Measurements from ENCODE around the gene ATP6V0C. TPM values are rescaled to one million over a fixed set of nuclear protein-coding genes. Genes with fewer than 3 reads are reported as not detected.
"Not testable (repeated sequence)": the region's sequence is repeated elsewhere in the genome, so short reads cannot be mapped to it uniquely, and the experiment has no call there.

Gene ATP6V0C
- total RNA-seq, 5 donors from 2014 or later (not counting 1 experiment from before 2014, with no cell fraction given) = 122 to 161 (median 128) TPM

DNA sequence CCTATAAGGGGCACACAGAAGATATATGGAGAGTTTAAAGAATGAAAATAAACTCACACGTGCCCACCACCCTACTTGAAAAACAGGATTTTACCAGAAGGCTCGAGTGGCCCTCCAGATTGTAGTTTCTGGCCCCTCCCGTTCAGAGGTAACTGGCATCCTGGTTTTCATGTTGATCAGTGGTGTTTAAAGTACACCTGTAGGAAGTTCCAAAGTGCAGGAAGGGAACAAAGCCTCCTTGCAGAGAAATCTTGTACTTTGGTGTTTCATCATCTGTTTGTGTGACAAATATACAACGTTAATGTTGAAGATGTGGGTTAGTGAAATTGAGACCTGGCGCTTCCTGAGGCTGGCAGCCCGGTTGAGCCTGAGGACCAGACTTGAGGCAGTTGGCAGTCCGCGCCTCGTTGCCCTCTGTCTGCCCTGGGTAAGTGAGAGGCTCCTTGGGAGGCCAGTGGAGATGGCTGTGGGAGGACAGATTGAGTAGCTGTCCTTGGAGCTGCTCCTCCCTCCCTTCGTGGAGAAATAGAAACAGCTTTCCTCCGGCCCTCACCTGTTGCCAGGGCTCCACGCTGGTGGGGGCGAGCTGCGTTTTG is 36.6 kb downstream of the ATP6V0C start:
- POLR2A ChIA-PET; H3K27ac ChIP-seq (ENCODE audit: low read length); ATAC-seq (replicated peaks in 1 of 4); H3K9me3 ChIP-seq; H3K27me3 Mint-ChIP-seq; DNase-seq; H3K36me3 Mint-ChIP-seq; H3K9me3 Mint-ChIP-seq; H3K27ac Mint-ChIP-seq; H3K4me3 ChIP-seq (ENCODE audit: control insufficient read depth in 1 of 2, extremely low read depth in 1 of 2, low read length in 1 of 2); H3K4me1 Mint-ChIP-seq; H3K4me1 ChIP-seq (ENCODE audit: control insufficient read depth in 1 of 2, extremely low read depth in 1 of 2, insufficient read depth in 2 of 2, low read length in 2 of 2); CTCF ChIA-PET; H3K4me3 Mint-ChIP-seq; H3K36me3 ChIP-seq (ENCODE audit: control insufficient read depth in 2 of 2, extremely low read depth in 1 of 2, insufficient read depth in 1 of 2, low read length in 1 of 2); H3K27me3 ChIP-seq (replicated peaks in 1 of 2; ENCODE audit: control insufficient read depth in 2 of 2, extremely low read depth in 1 of 2, insufficient read depth in 2 of 2, low read length in 1 of 2): not testable (repeated sequence)
- no CpG with 5 or more reads among the region's 14 CpGs for WGBS (ENCODE audit: insufficient coverage)

DNA sequence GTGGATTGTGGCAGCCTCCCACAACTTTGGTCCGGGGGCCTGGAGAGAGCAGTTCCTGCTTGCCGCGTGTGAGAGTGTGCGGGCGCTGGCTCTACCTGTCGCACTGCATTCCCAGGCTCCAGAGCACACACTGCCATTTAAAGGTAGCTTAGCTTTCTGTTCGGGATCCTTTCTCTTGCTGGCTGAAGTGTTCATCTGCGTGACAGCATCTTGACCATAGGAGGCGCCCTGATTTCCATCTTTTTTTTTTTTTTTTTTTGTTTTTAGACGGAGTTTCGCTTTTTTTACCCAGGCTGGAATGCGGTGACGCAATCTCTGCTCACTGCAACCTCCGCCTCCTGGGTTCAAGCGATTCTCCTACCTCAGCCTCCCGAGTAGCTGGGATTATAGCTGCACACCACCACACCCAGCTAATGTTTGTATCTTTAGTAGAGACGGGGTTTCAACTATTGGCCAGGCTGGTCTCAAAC is 37.7 kb downstream of the ATP6V0C start:
- CTCF ChIA-PET = not testable (repeated sequence)
- POLR2A ChIA-PET = interaction anchor here in 1 of 2 donors (0.7 kb wide), 1 partner anchor 133 kb away, joined by 8 read pairs; no protein-coding TSS in a partner anchor

DNA sequence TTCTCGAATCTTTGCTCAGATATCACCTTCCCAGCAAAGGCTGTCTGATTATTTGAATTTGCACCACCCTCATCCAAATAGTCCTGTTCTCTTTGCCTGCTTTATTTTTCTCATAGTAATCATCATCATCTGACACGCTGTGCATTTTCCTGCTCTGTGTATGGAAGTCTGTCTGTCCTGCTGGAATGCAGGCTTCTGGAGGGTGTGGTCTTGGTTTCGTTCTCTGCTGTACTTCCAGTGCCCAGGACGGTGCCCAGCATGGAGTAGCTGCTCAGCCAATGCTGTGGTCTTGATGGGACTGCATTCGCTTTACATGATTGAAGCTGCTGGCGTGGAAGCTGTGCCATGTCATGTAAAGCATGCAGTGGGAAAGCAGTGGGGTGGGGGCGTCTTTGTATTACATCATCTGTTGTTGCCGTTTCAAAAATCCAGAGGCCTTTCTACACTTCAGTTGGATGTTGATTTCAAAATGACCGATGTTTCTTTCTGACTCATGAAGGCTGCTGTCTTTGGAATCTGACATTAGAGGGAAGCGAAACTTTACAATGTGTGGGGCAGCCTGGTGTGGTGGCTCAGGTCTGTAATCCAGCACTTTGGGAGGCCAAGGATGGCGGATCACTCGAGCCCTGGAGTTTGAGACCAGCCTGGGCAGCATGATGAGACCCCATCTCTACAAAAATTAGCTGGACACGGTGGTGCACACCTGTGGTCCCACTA is 41.1 kb downstream of the ATP6V0C start:
- H3K4me3 ChIP-seq (ENCODE audit: control insufficient read depth in 1 of 2, extremely low read depth in 1 of 2, low read length in 1 of 2); H3K27ac Mint-ChIP-seq; CTCF ChIA-PET; DNase-seq; H3K36me3 Mint-ChIP-seq; POLR2A ChIA-PET; H3K27ac ChIP-seq (ENCODE audit: low read length); H3K4me1 ChIP-seq (ENCODE audit: control insufficient read depth in 1 of 2, extremely low read depth in 1 of 2, insufficient read depth in 2 of 2, low read length in 2 of 2); H3K27me3 Mint-ChIP-seq; H3K9me3 Mint-ChIP-seq; H3K9me3 ChIP-seq; H3K27me3 ChIP-seq (replicated peaks in 1 of 2; ENCODE audit: control insufficient read depth in 2 of 2, extremely low read depth in 1 of 2, insufficient read depth in 2 of 2, low read length in 1 of 2); H3K4me3 Mint-ChIP-seq; ATAC-seq (replicated peaks in 1 of 4); H3K36me3 ChIP-seq (ENCODE audit: control insufficient read depth in 2 of 2, extremely low read depth in 1 of 2, insufficient read depth in 1 of 2, low read length in 1 of 2); H3K4me1 Mint-ChIP-seq: not testable (repeated sequence)
- no CpG with 5 or more reads among the region's 13 CpGs for WGBS (ENCODE audit: insufficient coverage)

More for the DNA sequence above, 37.7 kb downstream of the ATP6V0C start:
- WGBS (ENCODE audit: insufficient coverage) = no CpG with 5 or more reads among the region's 17 CpGs
- not testable (repeated sequence) for H3K4me1 ChIP-seq (ENCODE audit: control insufficient read depth in 1 of 2, extremely low read depth in 1 of 2, insufficient read depth in 2 of 2, low read length in 2 of 2); H3K27me3 Mint-ChIP-seq; ATAC-seq (replicated peaks in 1 of 4); H3K4me3 Mint-ChIP-seq; H3K9me3 Mint-ChIP-seq; H3K27me3 ChIP-seq (replicated peaks in 1 of 2; ENCODE audit: control insufficient read depth in 2 of 2, extremely low read depth in 1 of 2, insufficient read depth in 2 of 2, low read length in 1 of 2); H3K4me3 ChIP-seq (ENCODE audit: control insufficient read depth in 1 of 2, extremely low read depth in 1 of 2, low read length in 1 of 2); H3K27ac Mint-ChIP-seq; DNase-seq; H3K36me3 Mint-ChIP-seq; H3K36me3 ChIP-seq (ENCODE audit: control insufficient read depth in 2 of 2, extremely low read depth in 1 of 2, insufficient read depth in 1 of 2, low read length in 1 of 2); H3K27ac ChIP-seq (ENCODE audit: low read length); H3K4me1 Mint-ChIP-seq; H3K9me3 ChIP-seq

DNA sequence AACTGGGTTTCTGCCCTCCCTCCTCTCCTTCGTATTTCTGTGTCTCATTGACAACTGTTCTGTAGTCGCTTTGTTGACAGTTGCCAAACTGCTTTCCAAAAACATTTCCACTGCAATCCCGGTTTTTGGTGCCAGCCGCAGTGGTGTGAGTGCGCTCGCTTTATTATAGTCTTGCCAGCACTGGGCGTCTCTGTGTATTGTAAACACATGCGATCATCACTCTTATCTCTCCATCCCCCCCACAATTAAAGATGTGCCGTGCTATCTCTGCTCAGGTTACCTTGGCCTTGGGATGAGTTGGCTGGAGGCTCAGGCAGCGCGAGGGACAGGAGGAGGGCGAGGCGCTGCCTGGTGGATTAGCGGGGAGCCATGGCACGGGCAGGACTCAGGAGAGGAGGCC is 43.4 kb downstream of the ATP6V0C start:
- CTCF ChIA-PET; ATAC-seq (replicated peaks in 1 of 4); H3K36me3 ChIP-seq (ENCODE audit: control insufficient read depth in 2 of 2, extremely low read depth in 1 of 2, insufficient read depth in 1 of 2, low read length in 1 of 2); DNase-seq; POLR2A ChIA-PET; H3K4me1 Mint-ChIP-seq; H3K27me3 Mint-ChIP-seq; H3K4me3 ChIP-seq (ENCODE audit: control insufficient read depth in 1 of 2, extremely low read depth in 1 of 2, low read length in 1 of 2); H3K9me3 Mint-ChIP-seq; H3K4me1 ChIP-seq (ENCODE audit: control insufficient read depth in 1 of 2, extremely low read depth in 1 of 2, insufficient read depth in 2 of 2, low read length in 2 of 2); H3K9me3 ChIP-seq; H3K27ac Mint-ChIP-seq; H3K27me3 ChIP-seq (replicated peaks in 1 of 2; ENCODE audit: control insufficient read depth in 2 of 2, extremely low read depth in 1 of 2, insufficient read depth in 2 of 2, low read length in 1 of 2); H3K27ac ChIP-seq (ENCODE audit: low read length); H3K4me3 Mint-ChIP-seq; H3K36me3 Mint-ChIP-seq: not testable (repeated sequence)
- no CpG with 5 or more reads among the region's 15 CpGs for WGBS (ENCODE audit: insufficient coverage)

DNA sequence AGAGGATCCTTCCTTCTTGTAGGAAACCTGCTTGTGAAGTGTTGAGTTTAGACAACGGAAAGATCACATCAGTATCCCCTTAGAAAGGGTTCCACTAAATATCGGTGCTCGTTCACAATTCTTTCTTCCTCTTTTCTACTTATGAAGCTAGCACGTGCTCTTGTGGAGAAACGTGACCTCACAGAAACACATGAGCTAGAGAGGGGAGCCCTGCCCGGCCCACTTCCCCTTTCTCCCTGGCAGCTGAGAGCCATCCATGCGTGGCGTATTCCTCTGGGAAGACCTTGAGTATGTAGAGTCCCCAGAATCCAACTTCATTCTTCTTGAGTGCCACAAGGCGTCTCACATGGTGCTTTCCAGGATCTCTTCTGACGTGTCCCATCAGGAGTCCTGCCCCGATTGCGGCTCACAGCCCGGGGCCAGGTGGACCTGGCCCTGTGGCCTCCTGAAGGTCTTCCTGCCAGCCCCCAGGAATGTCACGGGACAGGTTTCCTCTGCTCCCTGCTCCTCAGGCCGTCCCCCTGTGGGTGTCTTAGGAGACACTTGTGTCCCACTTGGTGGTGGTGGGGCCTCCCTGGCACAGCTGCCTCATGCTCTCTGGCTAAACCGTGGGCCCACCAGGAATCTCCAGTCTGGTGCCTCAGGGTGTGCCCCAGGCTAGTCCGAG is 46.5 kb downstream of the ATP6V0C start:
- H3K27ac Mint-ChIP-seq = not testable (repeated sequence)

DNA sequence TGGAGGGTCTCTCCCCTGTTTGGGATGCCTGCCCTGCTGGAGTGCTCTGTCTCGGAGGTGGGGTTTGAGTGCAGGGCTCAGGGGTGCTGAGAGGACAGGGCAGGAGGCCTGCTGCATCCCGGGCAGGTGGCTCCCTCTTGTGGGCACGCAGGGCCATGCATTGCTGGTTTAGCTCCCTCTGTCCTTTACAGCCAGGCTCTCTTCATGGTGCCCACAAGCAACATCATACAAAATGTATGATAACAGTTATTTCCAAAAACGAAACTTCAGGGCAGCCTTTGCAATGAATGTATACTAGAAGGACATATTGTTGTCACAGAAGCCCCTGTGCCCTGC is 47.0 kb downstream of the ATP6V0C start:
- ATAC-seq (replicated peaks in 1 of 4) (peak; percentile 92 to 95 (median 94)), DNase-seq (peak in 33 of 35 experiments; percentile 19 to 74 (median 57))
- H3K27me3 Mint-ChIP-seq; CTCF ChIA-PET; H3K4me1 Mint-ChIP-seq; H3K4me3 Mint-ChIP-seq; H3K4me3 ChIP-seq (ENCODE audit: control insufficient read depth in 1 of 2, extremely low read depth in 1 of 2, low read length in 1 of 2); POLR2A ChIA-PET; H3K9me3 Mint-ChIP-seq; H3K27ac Mint-ChIP-seq; H3K36me3 Mint-ChIP-seq; H3K27ac ChIP-seq (ENCODE audit: low read length); H3K27me3 ChIP-seq (replicated peaks in 1 of 2; ENCODE audit: control insufficient read depth in 2 of 2, extremely low read depth in 1 of 2, insufficient read depth in 2 of 2, low read length in 1 of 2); H3K4me1 ChIP-seq (ENCODE audit: control insufficient read depth in 1 of 2, extremely low read depth in 1 of 2, insufficient read depth in 2 of 2, low read length in 2 of 2); H3K9me3 ChIP-seq; H3K36me3 ChIP-seq (ENCODE audit: control insufficient read depth in 2 of 2, extremely low read depth in 1 of 2, insufficient read depth in 1 of 2, low read length in 1 of 2): not testable (repeated sequence)
- no CpG with 5 or more reads among the region's 4 CpGs for WGBS (ENCODE audit: insufficient coverage)

More for the DNA sequence above, 46.5 kb downstream of the ATP6V0C start:
- H3K4me1 ChIP-seq (ENCODE audit: control insufficient read depth in 1 of 2, extremely low read depth in 1 of 2, insufficient read depth in 2 of 2, low read length in 2 of 2); H3K9me3 Mint-ChIP-seq; H3K4me3 Mint-ChIP-seq; DNase-seq; POLR2A ChIA-PET; H3K9me3 ChIP-seq; H3K36me3 ChIP-seq (ENCODE audit: control insufficient read depth in 2 of 2, extremely low read depth in 1 of 2, insufficient read depth in 1 of 2, low read length in 1 of 2); H3K27me3 ChIP-seq (replicated peaks in 1 of 2; ENCODE audit: control insufficient read depth in 2 of 2, extremely low read depth in 1 of 2, insufficient read depth in 2 of 2, low read length in 1 of 2); H3K27ac ChIP-seq (ENCODE audit: low read length); H3K27me3 Mint-ChIP-seq; H3K4me1 Mint-ChIP-seq; CTCF ChIA-PET; H3K4me3 ChIP-seq (ENCODE audit: control insufficient read depth in 1 of 2, extremely low read depth in 1 of 2, low read length in 1 of 2); H3K36me3 Mint-ChIP-seq: not testable (repeated sequence)
- ATAC-seq (replicated peaks in 1 of 4) = peak in 3 of 4 experiments; percentile 10 to 25 (median 25)
- no CpG with 5 or more reads among the region's 17 CpGs for WGBS (ENCODE audit: insufficient coverage)

All from T-cell (primary cell).